Stimulated activated CD4-positive, alpha-beta T cell treated with anti-CD3 and anti-CD28 coated beads, Interleukin-12 subunit alpha, Interleukin-12 subunit beta, amount 100 ng/mL, for 4 hours (primary cell): Measurements from ENCODE around the gene KCNQ1.

Experiments
- DNase-seq: peaks from one replicate; pipeline ENCODE4 v3.0.0-alpha.2; 2020

The KCNQ1 gene

GRCh38 chr11:2742611-2743426, 298.0 kb downstream of the KCNQ1 start:
- DNase-seq: no peak

- no peak for DNase-seq
These were observed 298.8 kb downstream of the KCNQ1 start for GRCh38 chr11:2743427-2744110.

- no peak for DNase-seq
These were observed 299.4 kb downstream of the KCNQ1 start for GRCh38 chr11:2744166-2744565.

GRCh38 chr11:2745511-2745910, 300.7 kb downstream of the KCNQ1 start:
- DNase-seq: no peak

GRCh38 chr11:2746401-2747247, 301.8 kb downstream of the KCNQ1 start:
- no peak for DNase-seq

GRCh38 chr11:2747248-2748027, 302.6 kb downstream of the KCNQ1 start:
- DNase-seq: no peak

GRCh38 chr11:2748061-2748813, 303.4 kb downstream of the KCNQ1 start:
- no peak for DNase-seq

GRCh38 chr11:2748814-2749554, 304.2 kb downstream of the KCNQ1 start:
- no peak for DNase-seq

- no peak for DNase-seq
These were observed 305.4 kb downstream of the KCNQ1 start for GRCh38 chr11:2750101-2750681.

GRCh38 chr11:2750682-2751522, 306.1 kb downstream of the KCNQ1 start:
- no peak for DNase-seq

- no peak for DNase-seq
These were observed 306.9 kb downstream of the KCNQ1 start for GRCh38 chr11:2751523-2752203.

- no peak for DNase-seq
These were observed 307.5 kb downstream of the KCNQ1 start for GRCh38 chr11:2752204-2752770.

- no peak for DNase-seq
These were observed 308.1 kb downstream of the KCNQ1 start for GRCh38 chr11:2752923-2753322.

- DNase-seq: no peak
These were observed 309.2 kb downstream of the KCNQ1 start for GRCh38 chr11:2754008-2754407.

- no peak for DNase-seq
These were observed 310.3 kb downstream of the KCNQ1 start for GRCh38 chr11:2755071-2755470.

GRCh38 chr11:2758751-2759150, 313.9 kb downstream of the KCNQ1 start:
- DNase-seq: no peak

GRCh38 chr11:2759228-2760195, 314.7 kb downstream of the KCNQ1 start:
- no peak for DNase-seq
